G401 (cell line): ENCODE measurements around the gene TERT. TPM values are rescaled to one million over a fixed set of nuclear protein-coding genes. Genes with fewer than 3 reads are reported as not detected.
A peak's percentile ranks its signal among the peaks of the same experiment; 100 is the strongest.
"Not testable (repeated sequence)": the region's sequence is repeated elsewhere in the genome, so short reads cannot be mapped to it uniquely, and the experiment has no call there.

ENCODE experiments used
- DNase-seq: peaks from one replicate; pipeline ENCODE4 v3.0.0-alpha.2; 2015; ENCODE audit warnings: low spot score
- in situ Hi-C: cut with HindIII; loops from 2 replicates; pipeline ENCODE4 v1.10.0; 2016; ENCODE audit warnings: low sequenced_read_pairs, mixed read lengths
- total RNA-seq: library from RNA; depleted of rRNA; stranded (reverse); fragments of >200 nt; shearing (Covaris generic); gene quantifications from 2 replicates; pipeline ENCODE4 v1.2.3, GENCODE V29; 2014

Gene TERT
- total RNA-seq, 1 experiment from 2014 or later: 0.85 TPM

GRCh38 chr5:1282993-1283728 lies 11.7 kb downstream of the TERT start:
- in situ Hi-C loops, DNase-seq: not testable (repeated sequence)

- DNase-seq: peak; percentile 9
- in situ Hi-C loops: no loop called here
These were observed 12.5 kb downstream of the TERT start for GRCh38 chr5:1282131-1282992.

- DNase-seq: no peak
- in situ Hi-C loops: no loop called here
These were observed 13.6 kb downstream of the TERT start for GRCh38 chr5:1281038-1281882.

GRCh38 chr5:1280177-1281037 lies 14.5 kb downstream of the TERT start:
- no peak for DNase-seq
- in situ Hi-C loops: no loop called here

GRCh38 chr5:1279443-1280151 lies 15.3 kb downstream of the TERT start:
- in situ Hi-C loops: no loop called here
- DNase-seq: no peak

- in situ Hi-C loops: no loop called here
- DNase-seq: no peak
These were observed 16.0 kb downstream of the TERT start for GRCh38 chr5:1278656-1279442.

GRCh38 chr5:1278216-1278615 lies 16.7 kb downstream of the TERT start:
- in situ Hi-C loops: no loop called here
- no peak for DNase-seq

- no peak for DNase-seq
- in situ Hi-C loops: no loop called here
These were observed 17.1 kb downstream of the TERT start for GRCh38 chr5:1277781-1278180.

GRCh38 chr5:1277331-1277730 lies 17.5 kb downstream of the TERT start:
- in situ Hi-C loops: no loop called here

GRCh38 chr5:1276930-1277329 lies 17.9 kb downstream of the TERT start:
- in situ Hi-C loops: no loop called here
- DNase-seq: no peak

More at GRCh38 chr5:1277331-1277730, 17.5 kb downstream of the TERT start:
- DNase-seq: no peak

GRCh38 chr5:1275397-1276391 lies 19.2 kb downstream of the TERT start:
- DNase-seq, in situ Hi-C loops: not testable (repeated sequence)

- in situ Hi-C loops: no loop called here
- no peak for DNase-seq
These were observed 20.4 kb downstream of the TERT start for GRCh38 chr5:1274471-1274870.

- DNase-seq: no peak
- in situ Hi-C loops: no loop called here
These were observed 21.1 kb downstream of the TERT start for GRCh38 chr5:1273745-1274144.

- no peak for DNase-seq
- in situ Hi-C loops: no loop called here
These were observed 22.7 kb downstream of the TERT start for GRCh38 chr5:1272201-1272600.

GRCh38 chr5:1270933-1271914 lies 23.6 kb downstream of the TERT start:
- DNase-seq: no peak
- in situ Hi-C loops: no loop called here
